Ascending aorta (tissue), 2 donors: ENCODE data around the gene ZNF804B. TPM values are rescaled to one million over a fixed set of nuclear protein-coding genes. Genes with fewer than 3 reads are reported as not detected.

ENCODE experiments used
- DNase-seq, 2 donors: peaks; one replicate each; pipeline ENCODE4 v3.0.0-alpha.2; 2019; ENCODE audit warnings: low spot score in 2 of 2
- H3K27ac ChIP-seq, 2 donors: fragments of 200-600 bp; sonication (generic); one replicate each; pipeline ENCODE4 v1.5.1; 2016 to 2017; ENCODE audit warnings: mild to moderate bottlenecking in 1 of 2
- H3K27me3 ChIP-seq: fragments of 200-600 bp; sonication (generic); one replicate; pipeline ENCODE4 v1.5.1; 2017
- H3K36me3 ChIP-seq, 2 donors: fragments of 200-600 bp; sonication (generic); one replicate each; pipeline ENCODE4 v1.5.1; 2016
- H3K4me1 ChIP-seq, 2 donors: fragments of 200-600 bp; sonication (generic); one replicate each; pipeline ENCODE4 v1.5.1; 2016 to 2017; ENCODE audit warnings: mild to moderate bottlenecking in 1 of 2
- H3K4me3 ChIP-seq, 2 donors: fragments of 200-600 bp; sonication (generic); one replicate each; pipeline ENCODE4 v1.5.1; 2016 to 2017; ENCODE audit warnings: mild to moderate bottlenecking in 1 of 2
- H3K9me3 ChIP-seq, 2 donors: fragments of 200-600 bp; sonication (generic); one replicate each; pipeline ENCODE4 v1.5.1; 2016
- CTCF ChIP-seq, 3 experiments: fragments of 200-600 bp in 2 of 3; fragments of 450-650 bp in 1 of 3; sonication (generic) in 2 of 3; IDR thresholded peaks; one replicate each; pipeline ENCODE4 v1.5.1; 2016 to 2019; ENCODE audit warnings: antibody characterized with exemption in 3 of 3, mild to moderate bottlenecking in 1 of 3, moderate library complexity in 1 of 3
- intact Hi-C: fragments of 100-400 bp; cut with DNase I; formaldehyde crosslinking; loops from one replicate; pipeline ENCODE4 v1.15.1; 2023
- total RNA-seq: library from RNA; depleted of rRNA; stranded (reverse); fragments of >200 nt; gene quantifications from one replicate; pipeline ENCODE4 v1.1.0, GENCODE V29; 2016

ZNF804B gene
- total RNA-seq, 1 donor from 2014 or later, result not detected

GRCh38 chr7:88757371-88757770, 2.1 kb upstream of the ZNF804B start:
- Histone ChIP-seq H3K27me3 (peaks cover 9% of the 10 kb centered on the region), H3K4me1 (no peaks in the 10 kb centered on the region), H3K4me3 (no peak overlapping the region), H3K36me3 (no peaks in the 10 kb centered on the region), H3K27ac (no peak overlapping the region), H3K9me3 (no peaks in the 10 kb centered on the region)
- no peak for DNase-seq
- intact Hi-C loops, result no loop called here
- no peak for TF ChIP-seq CTCF (IDR thresholded peaks at IDR 0.05)

GRCh38 chr7:88758381-88759229, 895 bp upstream of the ZNF804B start:
- Histone ChIP-seq H3K36me3 (no peaks in the 10 kb centered on the region), H3K4me1 (no peaks in the 10 kb centered on the region), H3K4me3 (peak overlapping the region; percentile 22 to 40), H3K9me3 (no peaks in the 10 kb centered on the region), H3K27me3 (peaks cover 9% of the 10 kb centered on the region), H3K27ac (no peak overlapping the region)
- TF ChIP-seq CTCF (IDR thresholded peaks at IDR 0.05), result no peak
- intact Hi-C loops, result no loop called here
- DNase-seq, result no peak

GRCh38 chr7:88760136-88760515, 626 bp downstream of the ZNF804B start:
- Histone ChIP-seq H3K9me3 (no peaks in the 10 kb centered on the region), H3K36me3 (no peaks in the 10 kb centered on the region), H3K27me3 (peaks cover 9% of the 10 kb centered on the region), H3K4me3 (no peak overlapping the region), H3K4me1 (no peaks in the 10 kb centered on the region), H3K27ac (no peak overlapping the region)
- intact Hi-C loops, result no loop called here
- TF ChIP-seq CTCF (IDR thresholded peaks at IDR 0.05), result no peak
- no peak for DNase-seq

- Histone ChIP-seq H3K4me3 (no peak overlapping the region), H3K36me3 (no peaks in the 10 kb centered on the region), H3K4me1 (no peaks in the 10 kb centered on the region), H3K27ac (no peak overlapping the region), H3K9me3 (no peaks in the 10 kb centered on the region), H3K27me3 (peaks cover 9% of the 10 kb centered on the region)
- DNase-seq, result no peak
- intact Hi-C loops, result no loop called here
- TF ChIP-seq CTCF (IDR thresholded peaks at IDR 0.05), result no peak
Measured at GRCh38 chr7:88761779-88762178, 2.3 kb downstream of the ZNF804B start.

- Histone ChIP-seq H3K9me3 (no peaks in the 10 kb centered on the region), H3K4me1 (no peaks in the 10 kb centered on the region), H3K27me3 (no peaks in the 10 kb centered on the region), H3K36me3 (no peaks in the 10 kb centered on the region), H3K4me3 (no peak overlapping the region), H3K27ac (no peak overlapping the region)
- DNase-seq, result no peak
- no peak for TF ChIP-seq CTCF (IDR thresholded peaks at IDR 0.05)
- intact Hi-C loops, result no loop called here
Measured at GRCh38 chr7:88771417-88771816, 11.9 kb downstream of the ZNF804B start.
